NT2/D1 (cell line): ENCODE data around the gene MMP17.

Experiments used
- SUZ12 ChIP-seq: IDR thresholded peaks from 2 replicates; pipeline ENCODE4 v1.6.1; 2011; ENCODE audit not compliant: insufficient read length, insufficient read depth; ENCODE audit errors: extremely low read depth
- YY1 ChIP-seq: IDR thresholded peaks from 2 replicates; pipeline ENCODE4 v1.6.1; 2011; ENCODE audit not compliant: insufficient read length, insufficient read depth
- ZNF274 ChIP-seq: IDR thresholded peaks from 2 replicates; pipeline ENCODE4 v1.6.1; 2011; ENCODE audit warnings: mild to moderate bottlenecking, low read depth, low read length

DNA sequence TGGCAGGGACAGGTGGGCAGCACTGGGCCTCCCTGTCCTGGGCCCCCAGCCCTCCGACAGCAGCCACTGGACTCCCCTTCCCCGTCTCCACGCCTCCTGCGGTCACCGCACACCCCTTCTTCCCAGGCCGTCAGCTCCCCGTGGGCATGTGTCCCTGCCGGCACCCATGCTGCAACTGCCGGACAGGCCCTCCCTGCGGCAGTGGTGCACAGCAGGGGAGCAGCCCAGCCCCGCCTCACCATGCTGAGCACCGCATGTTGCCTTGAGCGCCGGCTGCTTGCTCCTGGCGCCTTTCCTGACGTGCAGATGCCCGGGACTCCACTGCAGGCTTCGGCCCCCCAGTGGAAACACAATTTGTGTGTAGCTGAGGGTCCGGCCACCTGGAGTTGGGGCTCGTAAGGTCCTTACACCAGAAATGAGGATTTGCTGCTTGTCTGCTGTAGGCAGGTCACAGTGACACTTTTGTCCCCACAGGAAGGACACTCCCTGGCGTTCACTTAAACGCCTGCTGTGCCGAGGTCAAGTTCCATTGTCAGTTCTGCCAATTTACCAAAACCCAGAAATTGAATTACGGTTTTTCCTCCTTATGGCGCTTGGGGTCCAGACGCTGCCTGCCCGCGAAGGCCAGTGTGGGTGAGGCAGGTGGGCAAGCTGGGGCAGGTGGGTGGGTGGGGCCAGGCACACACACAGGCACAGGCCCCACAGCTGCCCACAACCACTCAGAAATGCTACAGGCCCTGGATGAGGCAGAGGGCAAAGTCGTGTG is 28.2 kb upstream of the MMP17 start:
- no peak for TF ChIP-seq SUZ12
- no peak for TF ChIP-seq YY1
- TF ChIP-seq ZNF274 = no peak
